ENCODE measurements around the gene CHEK2.

CHEK2 gene

DNA sequence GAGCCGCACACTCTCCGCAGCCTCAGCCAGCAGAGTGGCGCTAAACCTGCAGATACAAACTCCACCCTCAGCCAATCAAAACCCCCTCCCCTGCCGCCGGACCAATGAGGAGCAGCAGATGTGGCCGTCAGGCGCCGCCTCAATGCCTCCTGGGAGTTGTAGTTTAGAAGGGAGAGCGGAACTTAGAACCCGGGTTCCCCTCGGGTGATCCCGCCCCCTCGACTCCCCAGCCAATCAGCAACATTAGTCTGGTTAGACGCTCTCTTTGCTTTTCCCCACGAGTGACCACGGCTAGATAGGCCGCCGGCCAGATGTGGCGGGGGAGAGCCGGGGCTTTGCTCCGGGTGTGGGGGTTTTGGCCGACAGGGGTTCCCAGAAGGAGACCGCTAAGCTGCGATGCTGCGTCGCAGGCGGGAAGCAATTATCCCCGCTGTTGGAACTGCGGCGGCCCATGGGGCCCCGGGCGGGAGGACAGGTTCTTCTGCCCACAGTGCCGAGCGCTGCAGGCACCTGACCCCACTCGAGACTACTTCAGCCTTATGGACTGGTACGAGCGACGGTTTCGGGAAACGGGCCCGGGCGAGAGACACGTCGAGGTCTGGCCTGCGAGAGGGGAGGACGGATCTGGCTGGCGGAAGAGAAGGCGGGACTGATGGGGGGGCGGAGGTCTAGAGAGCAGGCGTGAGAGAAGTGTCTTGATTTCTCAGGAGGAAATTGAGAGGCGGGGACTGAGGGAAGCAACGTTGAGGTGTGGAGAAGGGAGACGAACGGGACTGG lies at the start of gene CHEK2, which contains the start of gene HSCB:
TSS of gene CHEK2 (minus strand) at position 36 of the 777 bp plus-strand sequence. CDS start 7,099 bp downstream, outside the sequence.
TSS of gene HSCB (plus strand) at position 255 of the 777 bp plus-strand sequence. CDS start at position 312, 57 bp downstream.
- Histone ChIP-seq H3K9me3 (ENCODE audit: control insufficient read depth in 2 of 2, low read length in 2 of 2) (no peaks in the 10 kb centered on the region), H3K4me1 (ENCODE audit: control insufficient read depth, insufficient read depth, low read length) (peaks cover 11% of the 10 kb centered on the region), H3K27ac (ENCODE audit: low read length) (peak within 1 kb of the TSS; percentile 96), H3K4me3 (ENCODE audit: low read length in 2 of 2) (peak within 1 kb of the TSS; percentile 96), H3K27me3 (ENCODE audit: control insufficient read depth in 1 of 2, insufficient read depth in 2 of 2, low read length in 2 of 2) (no peaks in the 10 kb centered on the region), H3K36me3 (ENCODE audit: control insufficient read depth in 2 of 2, insufficient read depth in 2 of 2, low read length in 2 of 2) (peaks cover 10 to 16% of the 10 kb centered on the region in 2 donors), H3K9ac (ENCODE audit: low read length in 2 of 2) (peak within 1 kb of the TSS; percentile 96 to 100)

DNA sequence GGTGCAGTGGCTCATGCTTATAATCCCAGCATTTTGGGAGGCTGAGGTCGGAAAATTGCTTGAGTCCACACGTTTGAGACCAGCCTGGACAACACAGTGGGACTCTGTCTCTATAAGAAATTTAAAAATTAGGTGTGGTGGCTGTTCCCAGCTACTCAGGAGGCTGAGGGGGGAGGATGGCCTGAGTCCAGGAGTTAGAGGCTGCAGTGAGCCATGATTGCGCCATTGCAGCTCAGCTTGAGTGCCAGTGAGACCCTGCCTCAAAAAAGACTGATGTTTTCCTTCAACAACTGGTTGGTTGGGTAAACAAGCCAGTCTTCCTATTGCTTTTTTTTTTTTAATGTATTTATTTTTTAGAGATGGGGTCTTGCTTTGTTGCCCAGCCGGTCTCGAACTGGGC lies 49.5 kb upstream of the CHEK2 start:
- H3K4me1 ChIP-seq (ENCODE audit: control insufficient read depth, insufficient read depth, low read length): peaks cover 4% of the 10 kb centered on the region
- no peak overlapping the region for H3K9ac ChIP-seq (ENCODE audit: low read length in 2 of 2)
- H3K27ac ChIP-seq (ENCODE audit: low read length): no peak overlapping the region
- no peak overlapping the region for H3K4me3 ChIP-seq (ENCODE audit: low read length in 2 of 2)
- peaks cover 23 to 26% of the 10 kb centered on the region in 2 donors for H3K36me3 ChIP-seq (ENCODE audit: control insufficient read depth in 2 of 2, insufficient read depth in 2 of 2, low read length in 2 of 2)
- no peaks in the 10 kb centered on the region for H3K27me3 ChIP-seq (ENCODE audit: control insufficient read depth in 1 of 2, insufficient read depth in 2 of 2, low read length in 2 of 2)
- no peaks in the 10 kb centered on the region for H3K9me3 ChIP-seq (ENCODE audit: control insufficient read depth in 2 of 2, low read length in 2 of 2)

GRCh38 chr22:28788601-28789000 lies 47.0 kb upstream of the CHEK2 start:
- Histone ChIP-seq H3K36me3 (ENCODE audit: control insufficient read depth in 2 of 2, insufficient read depth in 2 of 2, low read length in 2 of 2) (peaks cover 15 to 23% of the 10 kb centered on the region in 2 donors), H3K27me3 (ENCODE audit: control insufficient read depth in 1 of 2, insufficient read depth in 2 of 2, low read length in 2 of 2) (no peaks in the 10 kb centered on the region), H3K9me3 (ENCODE audit: control insufficient read depth in 2 of 2, low read length in 2 of 2) (no peaks in the 10 kb centered on the region), H3K4me1 (ENCODE audit: control insufficient read depth, insufficient read depth, low read length) (no peaks in the 10 kb centered on the region), H3K27ac (ENCODE audit: low read length) (no peak overlapping the region), H3K9ac (ENCODE audit: low read length in 2 of 2) (no peak overlapping the region), H3K4me3 (ENCODE audit: low read length in 2 of 2) (no peak overlapping the region)

DNA sequence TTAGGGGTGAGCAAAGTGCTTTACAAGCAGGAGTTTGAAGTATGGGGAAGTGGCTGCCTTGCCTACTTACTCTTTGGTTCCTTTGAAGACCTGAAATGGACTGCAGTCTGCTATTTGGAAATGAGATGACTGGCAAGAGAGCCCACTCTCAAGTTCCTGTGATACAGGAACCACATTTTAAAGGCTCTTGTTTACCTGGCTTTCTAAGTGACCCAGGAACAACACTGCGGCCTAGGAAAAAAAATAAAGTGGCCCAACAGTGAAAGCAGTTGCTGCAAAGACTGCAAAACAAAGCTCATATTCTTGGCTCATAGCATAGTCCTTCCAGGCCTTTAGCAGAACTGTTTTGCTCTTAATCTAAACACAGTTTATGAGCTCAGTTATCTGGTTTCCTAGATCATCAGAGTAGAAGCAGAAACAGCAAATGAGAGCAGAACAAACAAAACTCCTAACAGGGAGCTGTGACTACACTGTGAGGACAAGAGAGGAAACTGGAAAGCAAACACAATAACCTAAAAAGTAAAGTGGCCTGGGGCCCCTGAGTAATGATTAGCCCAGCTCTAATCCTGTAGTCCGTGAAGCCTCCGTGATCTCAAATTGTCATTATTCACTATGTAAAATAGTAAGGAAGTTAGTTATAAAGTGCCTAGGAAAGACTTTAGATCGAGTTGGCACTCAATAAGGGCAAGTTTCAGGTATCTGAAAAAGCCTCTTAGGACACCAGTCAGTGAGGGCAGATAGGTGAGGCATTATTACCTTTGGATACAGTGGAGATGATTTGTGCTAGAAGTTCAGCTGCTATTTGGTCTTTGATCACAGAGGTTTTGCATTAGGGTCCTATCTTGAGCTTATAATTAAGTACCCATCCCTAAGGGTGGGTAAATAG lies 42.4 kb upstream of the CHEK2 start:
- H3K4me1 ChIP-seq (ENCODE audit: control insufficient read depth, insufficient read depth, low read length): peaks cover 2% of the 10 kb centered on the region
- H3K4me3 ChIP-seq (ENCODE audit: low read length in 2 of 2): no peak overlapping the region
- H3K27me3 ChIP-seq (ENCODE audit: control insufficient read depth in 1 of 2, insufficient read depth in 2 of 2, low read length in 2 of 2): no peaks in the 10 kb centered on the region
- H3K9me3 ChIP-seq (ENCODE audit: control insufficient read depth in 2 of 2, low read length in 2 of 2): no peaks in the 10 kb centered on the region
- peak overlapping the region; percentile 78 for H3K27ac ChIP-seq (ENCODE audit: low read length)
- peak overlapping the region; percentile 3 to 31 for H3K9ac ChIP-seq (ENCODE audit: low read length in 2 of 2)
- peaks cover 17 to 23% of the 10 kb centered on the region in 2 donors for H3K36me3 ChIP-seq (ENCODE audit: control insufficient read depth in 2 of 2, insufficient read depth in 2 of 2, low read length in 2 of 2)

DNA sequence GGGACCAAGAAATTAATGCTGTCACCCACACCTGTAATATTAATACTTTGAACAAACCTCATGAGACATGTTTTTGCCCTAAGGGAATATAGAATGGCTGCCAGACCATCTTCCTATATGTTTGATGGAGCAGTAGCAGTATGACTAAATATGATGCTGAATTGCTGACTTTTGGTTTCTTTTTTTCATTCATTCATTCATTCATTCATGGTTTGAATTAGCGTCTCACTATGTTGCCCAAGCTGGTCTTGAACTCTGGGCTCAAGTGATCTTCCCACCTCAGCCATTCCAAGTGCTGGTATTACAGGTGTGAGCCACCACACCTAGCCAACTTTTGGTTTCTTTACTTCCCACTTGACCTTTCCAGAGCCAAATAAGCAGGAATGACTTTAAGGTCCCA lies 38.7 kb upstream of the CHEK2 start:
- no peak overlapping the region for H3K4me3 ChIP-seq (ENCODE audit: low read length in 2 of 2)
- no peaks in the 10 kb centered on the region for H3K27me3 ChIP-seq (ENCODE audit: control insufficient read depth in 1 of 2, insufficient read depth in 2 of 2, low read length in 2 of 2)
- no peaks in the 10 kb centered on the region for H3K9me3 ChIP-seq (ENCODE audit: control insufficient read depth in 2 of 2, low read length in 2 of 2)
- H3K27ac ChIP-seq (ENCODE audit: low read length): no peak overlapping the region
- H3K36me3 ChIP-seq (ENCODE audit: control insufficient read depth in 2 of 2, insufficient read depth in 2 of 2, low read length in 2 of 2): peaks cover 10 to 17% of the 10 kb centered on the region in 2 donors
- peaks cover 8% of the 10 kb centered on the region for H3K4me1 ChIP-seq (ENCODE audit: control insufficient read depth, insufficient read depth, low read length)
- H3K9ac ChIP-seq (ENCODE audit: low read length in 2 of 2): no peak overlapping the region

DNA sequence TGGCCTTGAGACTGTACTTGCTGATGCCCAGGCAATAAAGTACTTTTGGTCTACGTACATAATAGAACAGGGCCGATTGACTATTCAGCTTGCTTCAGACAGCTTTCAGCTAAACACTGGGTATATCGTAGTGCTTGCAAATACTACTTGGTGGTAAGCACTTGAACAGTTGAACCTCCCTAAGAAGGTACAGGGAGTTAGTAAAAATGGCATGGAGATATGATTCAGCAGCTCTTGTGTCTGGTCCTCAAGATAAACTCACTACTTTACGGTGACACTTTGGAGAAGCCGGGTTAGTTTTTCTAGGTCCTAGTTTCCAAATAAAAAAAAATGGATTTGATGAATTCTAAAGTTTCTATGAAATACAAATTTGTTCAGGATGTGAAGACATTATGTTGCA lies 38.2 kb upstream of the CHEK2 start:
- Histone ChIP-seq H3K9ac (ENCODE audit: low read length in 2 of 2) (no peak overlapping the region), H3K27ac (ENCODE audit: low read length) (no peak overlapping the region), H3K36me3 (ENCODE audit: control insufficient read depth in 2 of 2, insufficient read depth in 2 of 2, low read length in 2 of 2) (peaks cover 10 to 14% of the 10 kb centered on the region in 2 donors), H3K27me3 (ENCODE audit: control insufficient read depth in 1 of 2, insufficient read depth in 2 of 2, low read length in 2 of 2) (no peaks in the 10 kb centered on the region), H3K4me1 (ENCODE audit: control insufficient read depth, insufficient read depth, low read length) (peaks cover 11% of the 10 kb centered on the region), H3K4me3 (ENCODE audit: low read length in 2 of 2) (no peak overlapping the region), H3K9me3 (ENCODE audit: control insufficient read depth in 2 of 2, low read length in 2 of 2) (no peaks in the 10 kb centered on the region)

- Histone ChIP-seq H3K9me3 (ENCODE audit: control insufficient read depth in 2 of 2, low read length in 2 of 2) (no peaks in the 10 kb centered on the region), H3K9ac (ENCODE audit: low read length in 2 of 2) (no peak overlapping the region), H3K27ac (ENCODE audit: low read length) (no peak overlapping the region), H3K36me3 (ENCODE audit: control insufficient read depth in 2 of 2, insufficient read depth in 2 of 2, low read length in 2 of 2) (peaks cover 4 to 9% of the 10 kb centered on the region in 2 donors), H3K4me1 (ENCODE audit: control insufficient read depth, insufficient read depth, low read length) (peaks cover 24% of the 10 kb centered on the region), H3K27me3 (ENCODE audit: control insufficient read depth in 1 of 2, insufficient read depth in 2 of 2, low read length in 2 of 2) (no peaks in the 10 kb centered on the region), H3K4me3 (ENCODE audit: low read length in 2 of 2) (no peak overlapping the region)
These were observed 32.8 kb upstream of the CHEK2 start for GRCh38 chr22:28774378-28774777.

DNA sequence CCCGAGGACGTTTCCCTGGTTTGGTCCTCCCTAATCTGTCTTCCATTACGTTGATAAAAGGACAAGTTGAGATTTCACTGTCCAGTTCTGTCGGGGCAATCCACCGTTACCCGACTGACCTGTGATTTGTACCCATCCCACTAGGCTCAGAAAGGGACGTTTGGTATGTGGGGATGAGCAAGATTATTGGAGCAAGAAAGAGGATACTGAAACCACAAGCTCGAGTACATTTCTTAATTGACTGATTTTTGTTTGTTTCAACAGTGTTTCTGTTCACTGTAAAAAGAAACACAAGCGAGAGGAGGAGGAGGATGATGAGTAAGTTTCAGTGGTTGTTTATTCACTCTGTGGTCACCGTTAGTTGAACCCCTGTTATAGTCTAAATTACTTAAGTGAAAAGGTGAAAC lies 31.8 kb upstream of the CHEK2 start:
- H3K4me1 ChIP-seq (ENCODE audit: control insufficient read depth, insufficient read depth, low read length): peaks cover 22% of the 10 kb centered on the region
- peak overlapping the region; percentile 66 for H3K27ac ChIP-seq (ENCODE audit: low read length)
- H3K9me3 ChIP-seq (ENCODE audit: control insufficient read depth in 2 of 2, low read length in 2 of 2): no peaks in the 10 kb centered on the region
- H3K9ac ChIP-seq (ENCODE audit: low read length in 2 of 2): peak overlapping the region; percentile 70 to 89
- H3K36me3 ChIP-seq (ENCODE audit: control insufficient read depth in 2 of 2, insufficient read depth in 2 of 2, low read length in 2 of 2): peaks cover 4 to 9% of the 10 kb centered on the region in 2 donors
- no peaks in the 10 kb centered on the region for H3K27me3 ChIP-seq (ENCODE audit: control insufficient read depth in 1 of 2, insufficient read depth in 2 of 2, low read length in 2 of 2)
- peak overlapping the region; percentile 65 to 87 for H3K4me3 ChIP-seq (ENCODE audit: low read length in 2 of 2)

DNA sequence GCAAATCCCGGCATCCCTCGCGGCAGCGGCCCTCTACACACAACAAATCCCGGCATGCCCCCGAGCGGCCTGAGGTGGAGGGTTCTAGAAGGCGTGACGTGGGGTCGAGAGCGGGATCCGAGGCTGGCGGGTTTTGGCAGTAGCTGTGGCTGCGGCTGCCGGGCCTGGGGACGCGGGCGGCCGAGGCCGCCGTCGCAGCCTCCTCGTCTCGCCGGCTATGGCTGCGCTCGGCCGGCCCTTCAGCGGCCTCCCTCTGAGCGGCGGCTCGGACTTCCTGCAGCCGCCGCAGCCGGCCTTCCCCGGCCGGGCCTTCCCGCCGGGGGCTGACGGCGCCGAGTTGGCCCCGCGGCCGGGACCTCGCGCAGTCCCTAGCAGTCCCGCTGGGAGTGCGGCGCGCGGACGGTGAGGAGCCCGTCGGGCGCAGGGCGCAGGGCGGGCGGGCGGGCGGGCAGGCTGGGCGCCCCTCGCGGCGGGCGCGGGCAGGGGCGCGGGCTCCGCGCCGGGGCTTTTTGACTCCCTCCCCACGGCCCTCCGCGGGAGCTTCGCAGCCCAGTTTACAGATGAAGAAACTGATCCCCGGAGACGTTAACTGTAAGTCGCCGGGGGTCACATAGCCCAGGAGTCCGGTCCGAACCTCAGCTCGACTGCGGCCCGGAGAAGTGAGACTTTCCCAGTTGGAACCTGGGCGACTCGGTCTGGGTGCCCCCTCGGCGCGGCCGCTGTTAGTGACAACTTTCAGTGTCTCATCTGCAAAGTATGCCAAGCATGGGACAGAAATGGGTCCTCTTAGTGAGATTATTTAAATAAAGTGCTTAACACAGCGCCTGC lies 31.2 kb upstream of the CHEK2 start, which contains the start of gene CCDC117:
TSS of gene CCDC117 (plus strand) at position 63 of the 828 bp plus-strand sequence. CDS start at position 218, 155 bp downstream.
- peaks cover 22% of the 10 kb centered on the region for H3K4me1 ChIP-seq (ENCODE audit: control insufficient read depth, insufficient read depth, low read length)
- H3K27ac ChIP-seq (ENCODE audit: low read length): peak within 1 kb of the TSS; percentile 88
- peaks cover 4 to 7% of the 10 kb centered on the region in 2 donors for H3K36me3 ChIP-seq (ENCODE audit: control insufficient read depth in 2 of 2, insufficient read depth in 2 of 2, low read length in 2 of 2)
- peak within 1 kb of the TSS; percentile 74 to 89 for H3K9ac ChIP-seq (ENCODE audit: low read length in 2 of 2)
- H3K27me3 ChIP-seq (ENCODE audit: control insufficient read depth in 1 of 2, insufficient read depth in 2 of 2, low read length in 2 of 2): no peaks in the 10 kb centered on the region
- H3K9me3 ChIP-seq (ENCODE audit: control insufficient read depth in 2 of 2, low read length in 2 of 2): no peaks in the 10 kb centered on the region
- H3K4me3 ChIP-seq (ENCODE audit: low read length in 2 of 2): peak within 1 kb of the TSS; percentile 65 to 87
